HG03342 (cell line): ENCODE results near the gene CDH4.

ENCODE experiments used
- ATAC-seq: cut with Tn5 transposase; IDR thresholded peaks from one replicate; pipeline ENCODE4 v1.9.1; 2021; ENCODE audit warnings: mild to moderate bottlenecking, moderate library complexity; ENCODE audit not compliant: unreplicated experiment

The CDH4 gene

DNA sequence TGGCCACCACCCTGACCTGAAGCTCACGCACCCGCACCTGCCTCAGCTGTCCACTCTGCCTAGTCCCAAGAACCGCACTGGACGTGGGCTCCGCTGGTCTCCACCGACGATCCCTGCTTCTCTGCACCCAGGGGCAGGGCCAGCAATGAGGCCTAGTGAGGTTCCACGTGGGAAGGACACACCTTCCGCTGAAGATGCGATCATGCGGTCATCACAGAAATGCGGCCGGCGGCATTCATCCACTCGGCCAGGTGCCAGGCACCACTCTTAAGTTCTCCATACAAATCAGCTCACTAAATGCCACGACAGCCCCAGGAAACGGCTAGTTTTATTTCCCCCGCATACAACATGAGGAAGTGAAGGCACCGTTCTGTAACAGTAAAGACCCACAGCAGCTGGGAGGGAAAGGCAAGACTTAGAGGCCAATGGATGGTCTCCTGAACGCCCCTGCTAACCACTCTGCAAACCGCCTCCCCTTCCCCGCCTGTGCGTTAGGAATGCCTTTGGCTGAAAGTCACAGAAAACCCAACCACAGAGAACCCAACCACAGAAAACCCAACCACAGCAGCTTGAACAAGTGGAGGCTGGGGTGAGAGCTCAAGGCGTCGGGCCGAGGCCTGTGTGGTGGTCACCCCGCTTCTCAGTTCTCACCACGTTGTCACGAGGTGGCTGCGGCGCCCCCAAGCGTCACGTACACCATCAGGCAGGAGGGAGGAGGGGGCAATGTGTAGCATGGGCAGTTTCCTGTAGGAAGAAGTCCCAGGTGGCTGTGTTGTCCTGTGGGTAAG lies 609.2 kb downstream of the CDH4 start:
- no peak for ATAC-seq

DNA sequence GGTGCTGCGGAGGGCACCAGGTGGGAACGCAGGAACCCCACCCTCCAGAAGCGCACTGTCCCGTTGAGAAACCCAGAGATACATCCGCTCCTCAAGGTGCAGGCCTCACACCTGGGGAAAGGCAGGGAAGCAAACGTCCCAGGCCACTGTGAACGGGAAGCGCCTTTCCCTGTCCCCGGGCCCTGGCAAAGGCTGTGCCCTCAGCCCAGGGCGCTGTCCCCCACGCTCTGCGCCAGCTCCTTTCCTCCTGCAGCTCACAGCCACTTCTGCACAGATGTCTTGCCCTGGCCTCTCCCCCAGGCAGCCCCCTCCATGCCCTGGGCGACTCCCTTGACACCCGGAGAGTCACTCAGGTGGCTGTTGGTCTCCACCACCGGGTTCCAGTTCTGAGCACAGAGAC lies 609.8 kb downstream of the CDH4 start:
- no peak for ATAC-seq

- no peak for ATAC-seq
Measured at GRCh38 chr20:61862881-61863280, 610.8 kb downstream of the CDH4 start.

DNA sequence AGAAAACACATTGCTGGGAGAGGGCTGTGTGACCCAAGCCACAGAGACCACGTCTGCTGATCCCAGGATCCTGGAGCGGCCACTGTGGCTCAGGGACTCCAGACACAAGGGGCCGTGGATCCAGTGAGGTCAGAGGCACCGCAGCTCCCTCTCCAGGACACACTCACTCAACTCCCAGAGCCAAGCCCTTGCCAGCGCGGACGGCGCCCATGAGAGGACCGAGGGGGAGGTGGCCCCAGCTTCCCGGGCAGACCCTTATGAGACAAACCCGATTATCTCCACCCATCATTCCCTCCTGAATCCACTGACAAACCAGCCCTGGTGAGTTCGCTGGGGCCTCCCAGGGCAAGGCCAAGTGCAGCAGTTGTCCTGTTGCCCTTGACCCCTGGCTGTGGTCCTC lies 612.4 kb downstream of the CDH4 start:
- no peak for ATAC-seq

DNA sequence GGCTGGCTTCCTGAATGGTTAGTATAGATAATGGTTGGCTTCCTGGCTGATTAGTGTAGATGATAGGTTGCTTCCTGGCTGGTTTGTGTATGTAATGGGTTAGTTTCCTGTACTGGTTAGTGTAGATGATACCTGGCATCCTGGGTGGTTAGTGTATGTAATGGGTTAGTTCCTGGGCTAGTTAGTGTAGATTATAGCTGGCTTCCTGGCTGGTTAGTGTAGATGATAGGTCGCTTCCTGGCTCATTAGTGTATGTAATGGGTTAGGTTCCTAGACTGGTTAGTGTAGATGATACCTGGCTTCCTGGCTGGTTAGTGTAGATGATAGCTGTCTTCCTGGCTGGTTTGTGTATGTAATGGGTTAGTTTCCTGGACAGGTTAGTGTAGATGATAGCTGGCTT lies 613.3 kb downstream of the CDH4 start:
- no peak for ATAC-seq

- no peak for ATAC-seq
Measured at GRCh38 chr20:61866165-61866564, 614.1 kb downstream of the CDH4 start.

GRCh38 chr20:61868006-61868405 lies 615.9 kb downstream of the CDH4 start:
- ATAC-seq = no peak

DNA sequence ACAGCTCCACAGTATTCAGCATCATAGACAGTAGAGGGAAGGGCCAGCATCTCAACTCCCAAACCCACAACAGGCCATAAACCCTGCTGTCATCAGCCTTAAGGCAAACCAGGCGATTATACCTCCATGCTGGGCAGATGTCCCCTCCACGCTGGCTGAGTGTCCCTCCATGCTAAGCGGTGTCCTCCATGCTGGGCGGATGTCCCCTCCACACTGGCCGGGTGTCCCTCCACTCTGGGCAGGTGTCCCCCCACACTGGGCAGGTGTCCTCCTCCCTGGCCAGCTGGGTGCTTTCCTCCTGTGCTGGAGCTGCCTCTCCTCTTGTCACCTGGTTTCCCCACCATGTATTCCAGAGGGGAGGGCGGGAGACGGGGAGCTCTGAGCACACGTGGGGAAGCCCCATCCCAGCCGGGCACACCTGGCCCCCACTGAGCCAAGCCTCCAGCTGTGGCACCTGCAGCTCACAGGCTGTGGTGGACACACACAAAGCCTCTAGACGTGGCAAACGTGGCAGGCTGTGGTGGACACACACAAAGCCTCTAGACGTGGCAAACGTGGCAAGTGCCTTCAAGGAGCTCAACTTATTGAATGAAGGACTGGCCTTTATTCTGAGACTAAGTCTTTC lies 616.5 kb downstream of the CDH4 start:
- ATAC-seq = no peak

- no peak for ATAC-seq
Measured at GRCh38 chr20:61869750-61870507, 617.9 kb downstream of the CDH4 start.

DNA sequence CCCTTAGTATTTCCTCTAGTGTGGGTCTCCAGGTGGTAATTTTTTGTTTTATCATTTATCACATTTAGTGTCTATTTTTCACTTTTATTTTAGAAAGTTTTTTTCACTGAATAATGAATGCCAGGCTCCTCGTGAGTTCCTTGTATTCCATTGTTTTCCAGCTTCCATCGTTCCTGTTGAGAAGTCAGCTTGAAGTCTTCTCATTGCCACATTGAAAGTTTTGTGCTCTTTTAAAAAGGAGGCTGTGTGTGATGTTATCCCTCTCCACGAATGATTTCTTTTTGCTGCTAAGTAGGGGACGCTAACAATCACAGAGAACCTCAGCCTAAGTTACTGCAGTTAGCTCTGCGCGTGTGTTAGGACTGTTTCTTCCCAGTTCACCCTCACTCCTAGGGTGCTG lies 619.1 kb downstream of the CDH4 start:
- no peak for ATAC-seq

DNA sequence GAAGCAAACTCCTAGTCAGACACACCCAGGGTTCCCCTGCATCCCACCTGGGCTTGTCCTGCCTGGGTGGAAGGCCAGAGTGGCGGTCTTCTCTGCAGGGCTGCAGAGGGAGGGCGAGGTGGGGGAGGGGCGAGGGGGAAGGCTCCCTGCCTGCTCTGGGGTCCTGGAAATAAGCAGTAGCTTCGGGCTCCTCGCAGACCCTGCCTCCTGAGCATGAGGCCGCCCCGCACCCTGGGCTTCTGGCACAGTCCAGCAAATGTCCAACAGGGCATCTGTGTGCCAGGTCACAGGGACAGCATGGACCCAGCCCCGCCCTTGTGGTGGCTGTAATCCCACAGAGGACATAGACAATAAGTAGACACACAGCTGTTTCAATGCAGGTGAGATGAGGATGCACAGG lies 619.9 kb downstream of the CDH4 start:
- ATAC-seq = no peak

DNA sequence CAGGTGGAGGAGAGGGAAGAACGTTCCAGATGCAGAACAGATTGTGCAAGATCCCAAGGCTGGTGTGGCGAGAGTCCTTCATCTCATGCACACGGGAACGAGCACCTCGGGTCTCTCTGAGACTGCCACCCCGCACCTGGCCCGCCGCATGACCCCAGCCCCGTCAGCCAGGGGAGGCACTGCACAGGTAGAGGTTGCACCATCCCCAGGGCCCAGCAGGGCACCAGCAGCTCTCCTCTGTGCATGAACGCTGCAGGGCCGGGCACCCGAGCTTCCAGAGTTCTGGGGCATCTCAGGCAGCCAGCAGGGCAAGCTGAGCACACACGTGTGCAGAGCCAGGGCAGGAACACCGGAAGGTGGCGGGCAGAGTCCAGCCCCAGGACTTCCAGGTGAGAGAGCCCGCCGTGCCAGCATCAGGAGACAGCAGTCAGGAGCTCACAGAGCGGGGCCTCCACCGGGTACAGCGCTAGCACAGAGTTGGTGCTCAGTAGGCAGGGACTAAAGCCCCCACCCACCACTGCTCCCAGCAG lies 620.4 kb downstream of the CDH4 start:
- no peak for ATAC-seq

GRCh38 chr20:61873651-61874420 lies 621.8 kb downstream of the CDH4 start:
- ATAC-seq = no peak

DNA sequence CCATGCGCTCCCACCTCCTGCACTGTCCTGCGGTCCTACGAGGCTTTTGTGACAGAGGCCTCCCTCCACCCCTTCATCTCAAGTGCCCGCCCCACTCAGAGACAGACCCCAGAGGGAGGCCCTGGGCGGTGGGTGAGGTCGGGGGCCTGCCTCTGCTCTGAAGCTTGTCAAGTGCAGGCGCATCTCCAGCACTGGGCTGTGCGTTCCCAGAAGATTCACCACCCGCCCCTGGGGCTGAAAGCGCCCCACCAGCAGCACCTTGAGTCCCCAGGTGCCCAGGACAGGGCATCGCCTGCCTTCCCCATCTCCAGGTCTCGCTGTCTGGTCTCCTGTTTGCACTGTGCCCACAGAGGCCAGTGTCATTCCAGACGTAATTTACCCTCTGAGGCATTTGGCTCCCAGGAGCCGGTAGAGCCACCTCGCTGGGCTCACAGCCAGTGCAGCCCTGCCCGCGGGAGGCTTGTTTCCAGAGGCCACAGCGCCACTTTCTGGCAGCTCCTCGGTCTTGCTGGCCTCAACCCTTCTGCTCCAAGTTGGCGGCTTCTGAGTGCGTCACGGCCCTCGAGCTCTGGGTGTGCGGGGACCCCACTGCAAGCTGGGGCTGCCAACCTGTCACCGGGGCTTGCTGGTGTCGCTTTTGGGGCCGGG lies 622.5 kb downstream of the CDH4 start:
- no peak for ATAC-seq

GRCh38 chr20:61875221-61875885 lies 623.3 kb downstream of the CDH4 start:
- ATAC-seq = no peak

DNA sequence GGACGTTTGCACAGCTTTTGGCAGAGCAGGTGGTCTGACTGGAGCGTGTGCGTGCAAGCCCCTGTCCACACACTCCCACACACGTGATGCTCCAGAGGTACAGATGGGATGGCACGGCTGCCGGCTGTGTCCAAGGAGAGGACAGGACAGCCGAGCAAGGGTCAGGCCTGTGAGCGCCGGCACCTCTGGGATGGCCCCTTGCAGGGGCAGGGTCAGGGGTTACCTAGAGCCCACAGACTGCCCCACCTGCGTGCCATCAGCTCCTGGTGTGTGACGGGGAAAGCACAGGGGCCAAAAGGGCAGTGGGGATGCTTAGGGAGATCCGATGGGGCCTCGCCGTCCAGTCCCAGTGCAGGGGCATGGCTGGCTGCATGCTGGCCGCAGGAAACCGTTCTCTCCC lies 623.9 kb downstream of the CDH4 start:
- ATAC-seq = no peak

GRCh38 chr20:61876952-61877728 lies 625.1 kb downstream of the CDH4 start:
- ATAC-seq = no peak

- no peak for ATAC-seq
Measured at GRCh38 chr20:61877776-61878477, 625.9 kb downstream of the CDH4 start.
